ENCODE data around the gene WWC2.

WWC2 gene

GRCh38 chr4:183304067-183304466 lies 205.0 kb downstream of the WWC2 start:
- TF ChIP-seq CTCF (conservative IDR thresholded peaks at IDR 0.05) (no peak), ZFX (IDR thresholded peaks at IDR 0.05) (no peak)

GRCh38 chr4:183304538-183304937 lies 205.5 kb downstream of the WWC2 start:
- no peak for TF ChIP-seq ZFX (IDR thresholded peaks at IDR 0.05)
- no peak for TF ChIP-seq CTCF (conservative IDR thresholded peaks at IDR 0.05)
- H3K27ac ChIP-seq, result no peak overlapping the region

More at GRCh38 chr4:183304067-183304466, 205.0 kb downstream of the WWC2 start:
- no peak overlapping the region for H3K27ac ChIP-seq

DNA sequence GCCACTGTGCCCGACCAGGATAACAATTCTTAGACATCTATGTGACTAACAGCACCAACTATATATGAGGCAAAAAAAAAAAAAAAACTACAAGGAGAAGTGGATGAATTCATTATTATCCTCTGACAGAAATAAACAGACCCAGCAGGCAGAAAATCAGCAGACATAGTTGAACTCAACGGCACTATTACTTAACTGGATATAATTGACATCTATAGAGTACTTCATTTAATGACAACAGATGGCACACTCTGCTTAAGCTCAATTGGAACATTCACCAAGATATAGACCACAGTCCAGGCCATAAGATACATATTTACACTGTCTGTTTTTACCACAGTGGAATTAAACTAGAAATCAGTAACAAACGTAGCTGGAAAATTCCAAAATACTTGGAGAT lies 207.8 kb downstream of the WWC2 start:
- TF ChIP-seq ZFX (IDR thresholded peaks at IDR 0.05) (no peak), CTCF (conservative IDR thresholded peaks at IDR 0.05) (no peak)
- no peak overlapping the region for H3K27ac ChIP-seq

GRCh38 chr4:183312841-183313240 lies 213.8 kb downstream of the WWC2 start:
- TF ChIP-seq ZFX (IDR thresholded peaks at IDR 0.05) (no peak), CTCF (conservative IDR thresholded peaks at IDR 0.05) (no peak)
- no peak overlapping the region for H3K27ac ChIP-seq

DNA sequence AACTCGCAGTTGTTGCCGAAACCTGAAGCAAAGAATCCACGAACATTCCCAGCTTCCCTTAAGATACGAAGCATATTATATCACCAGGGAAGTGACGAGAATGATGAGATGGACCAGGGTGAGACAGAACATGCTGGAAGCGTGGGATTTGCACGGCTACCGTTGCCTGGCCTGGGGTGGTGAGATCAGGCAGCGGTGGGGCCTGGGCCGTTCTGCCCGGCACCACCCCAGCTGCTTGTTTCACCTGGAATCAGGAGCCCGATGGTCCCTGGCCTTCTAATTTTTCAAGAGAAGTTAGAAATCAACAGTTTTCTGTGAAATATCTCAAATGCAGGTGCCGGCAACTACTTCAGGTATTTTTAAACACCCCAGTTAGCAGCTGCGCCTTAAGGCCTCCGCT lies 215.3 kb downstream of the WWC2 start:
- TF ChIP-seq ZFX (IDR thresholded peaks at IDR 0.05) (no peak), CTCF (conservative IDR thresholded peaks at IDR 0.05) (no peak)
- no peak overlapping the region for H3K27ac ChIP-seq

- no peak overlapping the region for H3K27ac ChIP-seq
- TF ChIP-seq ZFX (IDR thresholded peaks at IDR 0.05), result no peak
- no peak for TF ChIP-seq CTCF (conservative IDR thresholded peaks at IDR 0.05)
Measured at GRCh38 chr4:183314806-183315205, 215.7 kb downstream of the WWC2 start.

DNA sequence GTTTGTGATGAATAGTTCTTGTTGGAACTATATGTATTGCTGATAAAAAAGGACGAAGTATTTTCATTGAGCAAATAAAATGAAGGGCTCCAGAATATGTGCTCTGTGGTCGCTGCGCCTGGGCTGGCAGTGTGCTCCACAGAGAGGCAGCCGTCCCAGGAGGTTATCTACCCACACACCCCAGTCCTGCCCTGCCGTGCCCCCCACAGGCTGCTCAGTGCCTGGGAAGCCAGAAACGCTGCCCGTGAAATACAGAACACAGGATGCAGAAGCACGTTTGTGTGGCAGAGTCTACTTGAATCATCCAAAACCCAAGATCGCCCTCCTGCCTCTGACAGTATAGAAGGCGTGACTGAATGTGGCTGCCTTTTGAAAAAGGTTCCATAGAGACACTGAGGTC lies 219.6 kb downstream of the WWC2 start:
- no peak for TF ChIP-seq CTCF (conservative IDR thresholded peaks at IDR 0.05)
- H3K27ac ChIP-seq, result no peak overlapping the region

Data from C4-2B (cell line).